Neural progenitor cell (in vitro differentiated cells): ENCODE data around the gene NCBP3.
"Not testable (repeated sequence)": the region's sequence is repeated elsewhere in the genome, so short reads cannot be mapped to it uniquely, and the experiment has no call there.

Experiments
- CTCF ChIP-seq: fragments of 200-600 bp; sonication (generic); IDR thresholded peaks from 2 replicates; pipeline ENCODE4 v1.5.1; 2017; ENCODE audit warnings: antibody characterized with exemption, mild to moderate bottlenecking
- EZH2 ChIP-seq: fragments of 200-600 bp; sonication (generic); IDR thresholded peaks from 2 replicates; pipeline ENCODE4 v1.6.1; 2017; ENCODE audit warnings: antibody characterized with exemption, mild to moderate bottlenecking, moderate library complexity
- EZH2phosphoT487 ChIP-seq: fragments of 200-600 bp; sonication (generic); IDR thresholded peaks from 2 replicates; pipeline ENCODE4 v1.6.1; 2017; ENCODE audit warnings: antibody characterized with exemption

GRCh38 chr17:3785323-3785722 is 60.7 kb downstream of the NCBP3 start:
- TF ChIP-seq EZH2, CTCF, EZH2phosphoT487: not testable (repeated sequence)
